Activated naive CD8-positive, alpha-beta T cell treated with anti-CD3 and anti-CD28 coated beads, Interleukin-2, amount 50 U/mL, for 16 hours (primary cell): ENCODE results near the gene ZSCAN22.
A peak's percentile ranks its signal among the peaks of the same experiment; 100 is the strongest.
"Not testable (repeated sequence)": the region's sequence is repeated elsewhere in the genome, so short reads cannot be mapped to it uniquely, and the experiment has no call there.

ENCODE experiments used
- DNase-seq: peaks from one replicate; pipeline ENCODE4 v3.0.0-alpha.2; 2020; ENCODE audit warnings: low read depth, low spot score

Gene ZSCAN22

GRCh38 chr19:58326914-58327726 lies at the start of gene ZSCAN22:
Gene ZSCAN22 (plus strand): TSS chr19:58326994. CDS start chr19:58334803, 7,809 bp downstream.
- peak; percentile 67 for DNase-seq

GRCh38 chr19:58277197-58277596 lies 49.6 kb upstream of the ZSCAN22 start:
- DNase-seq = no peak

- DNase-seq = no peak
Measured at GRCh38 chr19:58277748-58278540, 48.9 kb upstream of the ZSCAN22 start.

GRCh38 chr19:58278541-58279041 lies 48.2 kb upstream of the ZSCAN22 start, which contains the start of gene ZNF8:
Gene ZNF8 (plus strand): TSS chr19:58278955. CDS start chr19:58279082, 127 bp downstream.
- peak; percentile 94 for DNase-seq

- DNase-seq = no peak
Measured at GRCh38 chr19:58279042-58279924, 47.5 kb upstream of the ZSCAN22 start.

GRCh38 chr19:58279925-58280316 lies 46.9 kb upstream of the ZSCAN22 start:
- DNase-seq = no peak

GRCh38 chr19:58284199-58284598 lies 42.6 kb upstream of the ZSCAN22 start:
- no peak for DNase-seq

- no peak for DNase-seq
Measured at GRCh38 chr19:58291943-58292342, 34.9 kb upstream of the ZSCAN22 start.

- DNase-seq = no peak
Measured at GRCh38 chr19:58294743-58295374, 31.9 kb upstream of the ZSCAN22 start.

GRCh38 chr19:58296104-58296503 lies 30.7 kb upstream of the ZSCAN22 start:
- no peak for DNase-seq

- DNase-seq = no peak
Measured at GRCh38 chr19:58300620-58301019, 26.2 kb upstream of the ZSCAN22 start.

- no peak for DNase-seq
Measured at GRCh38 chr19:58304255-58304654, 22.5 kb upstream of the ZSCAN22 start.

- no peak for DNase-seq
Measured at GRCh38 chr19:58304748-58305064, 22.1 kb upstream of the ZSCAN22 start.

GRCh38 chr19:58305065-58305931 lies 21.5 kb upstream of the ZSCAN22 start, which contains the start of gene ERVK3-1:
Gene ERVK3-1 (plus strand): TSS chr19:58305377. CDS start chr19:58312169, 6,792 bp downstream.
- DNase-seq = peak; percentile 84

GRCh38 chr19:58305932-58306323 lies 20.9 kb upstream of the ZSCAN22 start:
- DNase-seq = no peak

GRCh38 chr19:58307736-58308135 lies 19.1 kb upstream of the ZSCAN22 start:
- DNase-seq = no peak

GRCh38 chr19:58310685-58311084 lies 16.1 kb upstream of the ZSCAN22 start:
- not testable (repeated sequence) for DNase-seq

- DNase-seq = no peak
Measured at GRCh38 chr19:58311345-58311865, 15.4 kb upstream of the ZSCAN22 start.

GRCh38 chr19:58315580-58315979 lies 11.2 kb upstream of the ZSCAN22 start:
- DNase-seq = no peak
